GM10847 (cell line): ENCODE measurements around the gene MTARC2.

Experiments
- POLR2A ChIP-seq: IDR thresholded peaks from 2 replicates; pipeline ENCODE4 v1.6.1; 2011; ENCODE audit not compliant: insufficient read length; ENCODE audit errors: extremely low read depth

The MTARC2 gene

DNA sequence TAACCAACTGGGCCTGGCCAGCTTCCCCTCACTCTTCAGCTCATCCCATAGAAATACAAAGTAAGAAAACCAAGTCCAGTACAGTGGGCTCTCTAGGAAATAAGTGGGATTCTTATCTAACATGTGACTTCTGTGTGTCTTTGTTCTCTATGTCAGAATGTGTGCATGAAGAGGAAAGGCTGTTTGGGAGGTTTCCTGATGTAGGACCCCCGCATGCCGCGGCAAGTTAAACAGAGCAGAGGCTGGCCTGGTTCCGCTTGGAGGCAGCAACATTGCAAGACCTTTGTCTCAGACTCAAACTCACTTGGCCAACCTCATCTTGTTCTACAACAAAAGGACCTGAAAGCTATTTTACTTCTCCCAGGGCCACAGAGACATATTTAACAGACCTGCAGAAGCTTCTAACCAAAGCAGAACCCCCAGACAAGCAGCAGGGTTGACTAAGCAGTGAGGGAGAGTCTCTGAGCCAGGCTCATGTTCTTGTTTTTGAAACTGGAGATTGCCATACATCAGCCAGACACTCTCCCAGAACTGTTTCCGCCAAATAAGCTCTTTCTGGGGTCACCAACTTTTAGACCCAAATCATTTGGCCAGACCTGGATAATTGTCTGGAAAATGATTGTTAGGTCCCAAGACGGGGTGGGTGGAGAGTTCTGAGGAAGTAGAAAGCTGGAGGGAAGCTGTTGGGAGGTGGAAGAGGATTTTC is 6.2 kb downstream of the MTARC2 start:
- no peak for TF ChIP-seq POLR2A

DNA sequence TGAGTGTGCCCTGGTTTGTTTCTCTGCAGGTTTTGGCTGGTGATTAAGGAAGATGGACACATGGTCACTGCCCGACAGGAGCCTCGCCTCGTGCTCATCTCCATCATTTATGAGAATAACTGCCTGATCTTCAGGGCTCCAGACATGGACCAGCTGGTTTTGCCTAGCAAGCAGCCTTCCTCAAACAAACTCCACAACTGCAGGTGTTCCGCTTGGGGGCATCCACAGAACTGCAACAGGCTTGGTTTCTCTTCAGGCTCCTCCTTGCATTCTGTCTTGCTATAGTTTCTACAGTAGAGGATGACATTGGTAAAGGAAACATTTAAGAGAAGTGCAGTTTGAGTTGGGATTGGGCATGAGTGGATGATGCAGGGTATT is 6.8 kb downstream of the MTARC2 start:
- TF ChIP-seq POLR2A = no peak

DNA sequence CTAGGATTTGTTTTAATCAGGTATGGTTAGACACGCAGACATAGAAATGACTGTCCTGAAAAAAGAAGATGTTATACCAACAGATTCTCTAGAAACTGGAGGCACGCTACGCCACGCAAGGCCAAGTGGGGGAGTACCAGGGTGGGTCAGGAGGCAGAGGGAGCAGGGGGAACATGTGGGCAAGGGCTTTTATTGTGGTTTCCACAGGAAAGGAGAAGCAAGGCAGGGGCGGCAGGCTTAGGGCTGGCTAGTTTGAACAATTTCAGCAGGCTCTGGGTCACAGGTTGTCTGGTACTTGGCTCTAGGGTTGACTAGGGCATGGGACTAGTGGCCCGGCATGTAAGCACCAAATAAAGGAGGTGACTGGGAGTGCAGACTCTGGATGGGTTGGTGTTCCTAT is 7.2 kb downstream of the MTARC2 start:
- no peak for TF ChIP-seq POLR2A

DNA sequence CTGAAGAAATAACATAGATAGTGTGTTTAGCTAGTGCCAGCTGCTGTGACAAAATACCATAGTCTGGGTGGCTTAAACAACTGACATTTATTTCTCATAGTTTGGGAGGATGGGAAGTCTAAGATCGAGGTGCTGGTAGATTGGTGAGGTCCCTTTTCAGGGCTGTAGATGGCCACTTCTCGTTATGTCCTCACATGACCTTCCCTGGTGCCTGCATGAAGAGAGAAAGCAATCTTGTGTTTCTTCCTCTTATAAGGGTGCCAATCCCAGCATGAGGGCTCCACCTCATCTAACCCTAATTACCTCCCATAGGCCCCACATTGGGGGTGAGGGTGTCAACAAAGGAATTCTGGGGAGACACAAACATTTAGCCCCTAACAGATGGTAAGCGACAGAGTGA is 9.3 kb downstream of the MTARC2 start:
- no peak for TF ChIP-seq POLR2A

DNA sequence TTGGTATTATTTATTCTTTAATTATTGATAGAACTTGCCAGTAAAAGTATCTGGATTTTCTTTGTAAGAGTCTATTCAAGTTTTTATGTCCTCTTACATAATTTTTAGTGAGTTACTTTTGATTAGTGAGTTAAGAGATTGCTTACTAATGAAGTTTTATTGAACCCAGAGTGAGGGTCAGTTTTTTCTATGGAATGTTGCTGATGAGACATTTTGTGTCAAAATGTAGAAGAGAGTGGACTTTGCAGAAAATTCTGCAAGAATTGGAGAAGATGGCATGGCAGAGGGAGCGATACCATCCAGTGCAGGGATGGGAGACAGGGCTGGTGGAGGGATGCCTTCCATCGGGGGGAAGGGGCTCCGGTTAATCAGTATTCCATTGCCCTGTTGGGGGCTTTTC is 11.0 kb downstream of the MTARC2 start:
- no peak for TF ChIP-seq POLR2A

DNA sequence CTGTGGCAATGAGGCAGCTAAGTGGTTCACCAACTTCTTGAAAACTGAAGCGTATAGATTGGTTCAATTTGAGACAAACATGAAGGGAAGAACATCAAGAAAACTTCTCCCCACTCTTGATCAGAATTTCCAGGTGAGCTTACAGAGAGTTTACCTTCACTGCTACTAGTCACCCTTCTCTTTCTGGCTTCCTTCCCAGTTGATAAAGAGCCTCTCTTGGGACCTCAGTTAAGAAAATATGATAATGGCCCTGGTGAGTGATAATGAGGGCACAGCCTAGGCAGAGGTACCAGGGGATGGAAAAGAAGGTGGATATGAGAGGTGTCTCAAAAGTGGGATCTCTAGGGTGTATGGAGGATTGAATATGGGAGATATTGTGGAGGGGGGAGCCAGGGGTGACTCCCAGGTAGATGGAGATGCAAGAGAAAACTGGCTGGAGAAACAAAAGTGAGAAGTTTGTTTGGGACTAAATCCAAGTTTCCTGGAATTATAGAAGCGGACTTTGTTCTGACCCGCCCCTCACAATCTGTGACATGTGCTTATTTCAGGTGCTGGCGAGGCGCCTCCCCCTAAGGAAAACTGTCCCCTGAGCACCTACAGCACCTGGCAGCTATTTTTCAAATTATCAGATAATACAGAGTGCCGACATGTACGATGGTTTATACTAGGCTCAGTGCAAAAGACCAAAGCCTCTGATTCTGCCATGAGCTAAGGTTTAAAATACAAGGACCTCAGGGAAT is 13.7 kb downstream of the MTARC2 start:
- no peak for TF ChIP-seq POLR2A

DNA sequence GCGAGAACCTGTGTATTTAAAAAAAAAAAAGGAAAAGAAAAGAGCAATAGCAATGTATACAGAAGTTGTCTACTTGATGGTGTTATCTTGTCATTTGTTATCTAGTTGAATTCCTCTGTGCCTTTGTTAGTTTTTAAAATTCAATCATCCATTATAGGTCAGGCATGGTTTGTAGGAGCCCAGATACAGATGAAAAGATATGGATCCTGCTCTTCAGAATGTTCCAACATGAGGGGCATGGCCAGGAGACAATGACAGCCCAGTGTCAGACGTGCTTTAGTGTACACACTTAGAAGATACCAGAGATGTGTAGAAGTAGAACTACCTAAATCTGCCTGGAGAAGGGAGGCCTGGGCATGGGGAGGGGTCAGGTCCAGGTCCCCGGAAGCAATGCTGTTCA is 16.6 kb downstream of the MTARC2 start:
- no peak for TF ChIP-seq POLR2A

DNA sequence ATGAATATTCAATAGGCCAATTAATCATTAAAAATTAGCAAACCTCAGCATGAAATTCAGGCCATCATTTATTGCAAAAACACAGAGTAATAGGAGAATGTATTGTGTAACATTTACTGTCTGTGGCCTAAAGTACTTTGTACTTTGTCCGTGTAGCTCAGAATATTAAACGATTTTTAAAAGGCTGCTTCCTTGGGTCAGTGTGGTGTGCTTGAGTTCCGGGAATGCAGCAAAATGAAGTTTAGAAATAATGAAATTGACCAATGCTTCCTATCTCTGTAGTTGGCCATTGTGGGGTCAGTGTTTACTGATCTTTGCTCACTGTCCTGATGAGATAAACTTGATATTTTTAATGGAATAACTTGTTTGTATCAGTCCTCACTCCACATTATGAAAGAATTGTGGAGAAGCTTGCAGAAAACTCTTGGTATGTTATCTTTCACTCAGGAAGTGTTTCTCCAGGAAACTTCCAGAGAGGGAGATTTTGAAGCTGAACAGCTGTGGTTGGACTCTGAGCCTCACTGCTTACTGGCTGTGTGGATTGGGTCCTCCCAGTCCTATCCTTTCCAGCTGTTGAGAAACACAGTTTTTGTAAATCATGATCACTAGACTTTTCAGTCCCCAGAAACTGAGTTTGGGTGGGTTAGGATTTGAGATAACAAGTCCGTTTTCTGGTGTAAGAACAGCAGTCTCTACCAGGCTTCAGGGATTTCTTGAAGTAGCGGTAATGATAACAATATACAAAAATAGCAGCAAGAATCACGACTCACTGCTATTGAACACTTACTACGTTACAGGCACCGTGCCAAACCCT is 19.4 kb downstream of the MTARC2 start:
- TF ChIP-seq POLR2A = no peak

DNA sequence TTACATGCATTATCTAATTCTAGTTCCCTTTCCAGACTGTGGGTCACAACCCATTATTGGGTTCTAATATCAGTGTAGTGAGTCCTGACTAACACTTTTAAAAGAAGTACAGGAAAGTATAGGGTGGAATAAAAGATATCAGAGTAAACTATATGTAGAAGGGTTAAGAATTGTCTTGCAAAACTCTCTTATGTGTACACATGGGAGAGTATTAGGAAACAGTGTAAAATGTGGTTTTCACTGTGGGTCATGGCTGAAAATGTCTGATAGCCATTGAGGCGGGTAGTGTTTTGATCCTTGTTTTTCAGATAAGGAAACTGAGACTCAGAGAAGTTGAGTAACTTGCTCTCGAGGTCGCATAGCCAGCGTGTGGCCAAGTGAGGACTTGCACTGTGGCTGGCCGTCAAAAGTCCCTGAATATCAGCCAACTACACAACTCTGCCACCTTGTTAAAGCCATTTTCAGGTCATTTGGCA is 20.0 kb downstream of the MTARC2 start:
- TF ChIP-seq POLR2A = no peak

DNA sequence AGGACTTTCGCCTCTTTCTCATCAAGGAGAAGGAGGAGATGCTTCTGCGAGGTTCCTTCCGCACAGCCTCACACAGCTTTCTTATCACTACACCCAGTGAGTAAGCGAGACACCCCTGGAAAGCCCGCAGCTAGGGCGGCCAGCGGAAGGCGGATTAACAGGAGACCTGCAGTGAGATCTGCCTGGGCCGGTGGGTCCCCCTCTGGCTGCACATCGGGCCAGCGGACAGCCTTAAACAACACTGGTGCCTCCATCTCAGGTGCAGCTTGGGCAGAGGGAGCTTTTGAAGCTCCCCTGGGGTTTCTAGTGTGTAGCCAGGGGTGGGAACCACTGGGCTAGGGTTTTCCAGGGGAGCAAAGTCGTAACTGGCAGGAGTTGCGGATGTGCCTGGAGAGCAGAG is 21.1 kb downstream of the MTARC2 start:
- TF ChIP-seq POLR2A = no peak

DNA sequence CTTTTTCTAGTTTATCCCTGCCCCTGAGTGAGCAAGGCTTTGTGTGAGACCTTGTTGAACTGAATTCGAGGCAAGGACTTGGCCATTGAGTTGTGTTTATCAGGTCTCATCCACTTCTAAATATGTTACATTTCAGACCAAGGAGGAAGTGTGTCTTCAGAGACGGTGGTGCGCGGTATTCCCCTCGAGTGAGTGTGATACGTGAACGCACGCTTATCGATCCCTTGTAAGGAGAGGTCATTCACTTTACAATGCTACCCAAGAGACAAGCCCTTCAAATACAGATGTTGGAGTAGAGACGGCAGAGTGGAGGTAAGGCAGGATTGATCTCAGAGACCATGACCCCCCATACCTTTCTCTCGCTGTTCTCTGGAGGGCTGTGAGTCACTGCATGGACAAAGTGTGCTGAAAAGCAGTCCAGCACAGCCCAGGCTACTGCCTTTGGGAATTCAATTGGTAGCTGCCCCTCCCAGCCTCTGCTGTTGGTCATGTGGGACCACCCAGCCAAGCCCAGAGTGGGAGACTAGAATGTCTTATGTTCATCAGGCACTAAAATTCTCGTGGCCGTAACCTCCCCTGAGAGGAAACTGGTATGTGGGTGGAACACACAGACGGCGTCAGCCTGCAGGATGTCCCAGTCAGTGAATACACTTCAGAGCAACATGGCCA is 22.3 kb downstream of the MTARC2 start:
- no peak for TF ChIP-seq POLR2A

DNA sequence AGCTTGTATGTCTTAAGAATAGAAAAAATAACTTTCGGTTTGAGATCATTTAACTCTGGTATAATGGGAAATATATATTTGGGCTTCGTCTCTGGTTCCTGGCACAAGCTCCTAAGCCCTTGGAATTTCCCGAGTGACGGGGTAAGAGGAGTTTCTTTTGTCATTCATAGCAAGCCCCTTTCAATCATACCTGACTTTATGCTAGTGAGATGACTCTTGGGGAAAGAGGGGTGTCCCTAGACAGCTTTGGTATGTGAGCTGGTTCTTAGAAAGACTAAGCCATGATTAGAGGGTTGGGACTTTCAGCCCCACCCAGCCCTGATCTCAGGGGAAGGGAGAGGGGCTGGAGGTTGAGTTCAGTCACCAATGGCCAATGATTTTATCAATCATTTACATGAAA is 24.7 kb downstream of the MTARC2 start:
- no peak for TF ChIP-seq POLR2A

DNA sequence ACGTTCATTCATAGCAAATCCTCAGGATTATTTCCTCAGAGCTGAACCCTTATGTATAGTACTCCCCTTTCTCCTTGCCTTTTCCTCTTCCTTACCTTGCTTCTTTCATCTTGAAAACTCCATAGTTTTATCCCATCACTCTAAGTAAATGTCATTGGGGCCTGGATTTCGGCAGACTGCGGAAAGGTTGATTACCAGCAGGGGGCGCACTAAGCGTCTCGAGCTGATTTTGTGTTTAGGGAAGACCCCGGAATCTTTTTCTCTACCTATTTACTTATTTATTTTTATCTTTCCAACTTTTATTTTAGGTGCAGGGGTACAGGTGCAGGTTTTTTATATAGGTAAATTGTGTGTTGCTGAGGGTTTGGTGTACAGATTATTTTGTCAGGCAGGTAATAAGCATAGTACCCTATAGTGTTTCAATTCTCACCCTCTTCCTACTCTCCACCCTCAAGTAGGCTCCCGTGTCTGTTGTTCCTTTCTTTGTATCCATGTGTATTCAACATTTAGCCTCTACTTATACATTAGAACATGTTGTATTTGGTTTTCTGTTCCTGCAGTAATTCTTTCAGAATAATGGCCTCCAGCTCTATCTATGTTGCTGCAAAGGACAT is 27.2 kb downstream of the MTARC2 start:
- no peak for TF ChIP-seq POLR2A

DNA sequence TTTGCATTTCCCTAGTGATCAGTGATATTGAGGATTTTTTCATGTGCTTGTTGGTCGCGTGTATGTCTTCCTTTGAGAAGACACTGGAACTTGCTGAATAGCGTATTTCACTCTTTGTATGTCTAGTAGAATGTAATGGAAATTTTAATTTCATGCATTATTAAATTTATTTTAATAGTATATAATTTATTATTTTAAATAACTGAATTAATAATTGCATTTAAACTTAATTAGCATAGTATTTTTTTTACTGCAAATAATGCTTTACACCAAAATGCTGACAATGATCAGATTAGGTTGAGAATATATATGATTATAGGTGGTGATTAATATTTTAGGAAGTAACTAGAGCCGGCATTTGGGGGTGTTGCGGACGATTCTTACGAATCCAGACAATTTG is 28.1 kb downstream of the MTARC2 start:
- TF ChIP-seq POLR2A = no peak
